ENCODE measurements around the gene NFATC2. TPM values are rescaled to one million over a fixed set of nuclear protein-coding genes. Genes with fewer than 3 reads are reported as not detected.

The NFATC2 gene
- total RNA-seq, 1 experiment from 2014 or later = 5.0 TPM

- TF ChIP-seq CTCF (IDR thresholded peaks at IDR 0.05 in 2 of 3, conservative IDR thresholded peaks at IDR 0.05 in 1 of 3; ENCODE audit: borderline replicate concordance in 1 of 3, insufficient read depth in 1 of 3, low read depth in 2 of 3, low read length in 2 of 3) (no peak), CEBPB (IDR thresholded peaks at IDR 0.05; ENCODE audit: low read depth) (no peak), ELF1 (IDR thresholded peaks at IDR 0.05; ENCODE audit: borderline replicate concordance, low read depth) (no peak), SP1 (IDR thresholded peaks at IDR 0.05; ENCODE audit: low read depth) (no peak), FOSL1 (IDR thresholded peaks at IDR 0.05; ENCODE audit: low read depth) (no peak), TCF7L2 (IDR thresholded peaks at IDR 0.05; ENCODE audit: borderline replicate concordance, extremely low read depth, insufficient read depth, insufficient read length) (no peak), YY1 (IDR thresholded peaks at IDR 0.05; ENCODE audit: extremely low read depth, insufficient replicate concordance, low read depth, low read length) (no peak), RAD21 (IDR thresholded peaks at IDR 0.05; ENCODE audit: low read depth) (no peak)
Observed at GRCh38 chr20:51460163-51460562, 82.4 kb downstream of the NFATC2 start (continued).

- Histone ChIP-seq H3K4me3 (replicated peaks in 1 of 2; ENCODE audit: low read depth in 1 of 2, low read length in 2 of 2) (no peak overlapping the region), H3K4me1 (ENCODE audit: control insufficient read depth in 1 of 2, insufficient read depth in 2 of 2, low read length in 2 of 2) (peaks cover 18 to 23% of the 10 kb centered on the region in 2 experiments), H3K36me3 (ENCODE audit: control insufficient read depth in 1 of 2, insufficient read depth in 2 of 2, low read length in 2 of 2) (no peaks in the 10 kb centered on the region), H4K20me1 (ENCODE audit: insufficient read depth) (no peaks in the 10 kb centered on the region), H3K9me2 (ENCODE audit: insufficient read depth) (no peaks in the 10 kb centered on the region), H2AFZ (ENCODE audit: low read depth, low read length, poor library complexity, severe bottlenecking) (no peak overlapping the region), H3K4me2 (ENCODE audit: low read length) (no peak overlapping the region), H3K9ac (ENCODE audit: low read length) (no peak overlapping the region), H3K27me3 (ENCODE audit: insufficient read depth, low read length) (no peaks in the 10 kb centered on the region), H3K27ac (ENCODE audit: low read depth, low read length) (no peak overlapping the region), H3K79me2 (ENCODE audit: insufficient read depth, low read length) (no peaks in the 10 kb centered on the region), H3K9me3 (ENCODE audit: control insufficient read depth in 1 of 2, insufficient read depth in 1 of 2, low read depth in 1 of 2, low read length in 2 of 2) (peaks cover 5 to 7% of the 10 kb centered on the region in 2 experiments; a peak in 1 of 4 replicates)
- intact Hi-C loops (cut with micrococcal nuclease) = loop anchor here (5.0 kb wide), 1 partner anchor 128 kb away; no protein-coding TSS in a partner anchor
- CTCF ChIA-PET = no interaction called here
- BruUV-seq (replicated peaks) = no TSS peak
- TF ChIP-seq ZFX (IDR thresholded peaks at IDR 0.05) (no peak), CBX3 (IDR thresholded peaks at IDR 0.05; ENCODE audit: low read depth) (no peak), EZH2phosphoT487 (IDR thresholded peaks at IDR 0.05; ENCODE audit: borderline replicate concordance) (no peak), ZNF274 (IDR thresholded peaks at IDR 0.05; ENCODE audit: low read depth, low read length) (no peak), EGR1 (IDR thresholded peaks at IDR 0.05; ENCODE audit: low read depth) (no peak), CTCF (IDR thresholded peaks at IDR 0.05 in 2 of 3, conservative IDR thresholded peaks at IDR 0.05 in 1 of 3; ENCODE audit: borderline replicate concordance in 1 of 3, insufficient read depth in 1 of 3, low read depth in 2 of 3, low read length in 2 of 3) (no peak), POLR2A (IDR thresholded peaks at IDR 0.05; ENCODE audit: borderline replicate concordance, extremely low read depth, insufficient read depth, insufficient read length) (no peak), SP1 (IDR thresholded peaks at IDR 0.05; ENCODE audit: low read depth) (no peak)
- RAD21 ChIA-PET (ENCODE audit: low non-redundant PET in 1 of 2, low total read pairs in 2 of 2, uncharacterized antibody in 2 of 2, unreplicated experiment in 2 of 2) = no interaction called here
- DNase-seq (ENCODE audit: low read depth, low spot score) (no peak), ATAC-seq (no peak)
- POLR2A ChIA-PET = no interaction called here
Observed at GRCh38 chr20:51458751-51459439, 83.6 kb downstream of the NFATC2 start.

All from HCT116 (cell line).